ENCODE data around the gene UBAP2L.

The UBAP2L gene

GRCh38 chr1:154178911-154179811 lies 41.6 kb upstream of the UBAP2L start:
- Histone ChIP-seq H3K4me3 (peak overlapping the region; percentile 24), H3K27ac (peak overlapping the region in 1 of 2 donors; percentile 26)
- DNase-seq (ENCODE audit: low spot score), result no peak
- no peak for TF ChIP-seq CTCF (IDR thresholded peaks at IDR 0.05)

- no peak for TF ChIP-seq CTCF (IDR thresholded peaks at IDR 0.05)
- peak overlapping the region in 1 of 2 donors; percentile 45 for H3K27ac ChIP-seq
- no peak for DNase-seq (ENCODE audit: low spot score)
- H3K4me3 ChIP-seq, result peak overlapping the region; percentile 46
Observed at GRCh38 chr1:154179946-154180687, 40.6 kb upstream of the UBAP2L start.

- peak overlapping the region; percentile 97 for H3K4me3 ChIP-seq
- no peak for DNase-seq (ENCODE audit: low spot score)
- peak overlapping the region; percentile 78 to 96 for H3K27ac ChIP-seq
- TF ChIP-seq CTCF (IDR thresholded peaks at IDR 0.05), result no peak
Observed at GRCh38 chr1:154181944-154182343, 38.8 kb upstream of the UBAP2L start.

- peak; percentile 83 for DNase-seq (ENCODE audit: low spot score)
- Histone ChIP-seq H3K27ac (peak overlapping the region; percentile 78 to 96), H3K4me3 (peak overlapping the region; percentile 97)
- no peak for TF ChIP-seq CTCF (IDR thresholded peaks at IDR 0.05)
Observed at GRCh38 chr1:154182344-154183045, 38.3 kb upstream of the UBAP2L start.

- DNase-seq (ENCODE audit: low spot score), result peak; percentile 97
- Histone ChIP-seq H3K4me3 (peak overlapping the region; percentile 97), H3K27ac (peak overlapping the region; percentile 78 to 96)
- no peak for TF ChIP-seq CTCF (IDR thresholded peaks at IDR 0.05)
Observed at GRCh38 chr1:154183046-154183915, 37.5 kb upstream of the UBAP2L start.

GRCh38 chr1:154186177-154186576 lies 34.6 kb upstream of the UBAP2L start:
- no peak for DNase-seq (ENCODE audit: low spot score)

More at GRCh38 chr1:154186177-154186576, 34.6 kb upstream of the UBAP2L start:
- H3K4me3 ChIP-seq, result no peak overlapping the region
- no peak overlapping the region for H3K27ac ChIP-seq
- TF ChIP-seq CTCF (IDR thresholded peaks at IDR 0.05), result no peak

Data from coronary artery (tissue), 2 donors.